Neuronal stem cell (in vitro differentiated cells): ENCODE measurements around the gene ZNF775.

Experiments used
- DNase-seq: peaks from one replicate; pipeline ENCODE4 v3.0.0-alpha.2; 2013; ENCODE audit warnings: low spot score
- H2AFZ ChIP-seq: one replicate; pipeline ENCODE4 v1.6.1; 2013; ENCODE audit warnings: mild to moderate bottlenecking, low read length, inconsistent platforms
- H2AK5ac ChIP-seq: 2 replicates; pipeline ENCODE4 v1.6.1; 2013; ENCODE audit warnings: low read depth, mild to moderate bottlenecking, inconsistent platforms, low read length, moderate library complexity, mixed read lengths
- H2BK120ac ChIP-seq: 2 replicates; pipeline ENCODE4 v1.6.1; 2013; ENCODE audit warnings: low read depth, mild to moderate bottlenecking, inconsistent platforms, low read length, moderate library complexity, mixed read lengths
- H2BK12ac ChIP-seq: one replicate; pipeline ENCODE4 v1.6.1; 2013; ENCODE audit warnings: low read length, inconsistent platforms
- H2BK15ac ChIP-seq: 2 replicates; pipeline ENCODE4 v1.6.1; 2013; ENCODE audit warnings: mild to moderate bottlenecking, low read length, inconsistent platforms, mixed read lengths
- H2BK5ac ChIP-seq: one replicate; pipeline ENCODE4 v1.6.1; 2013; ENCODE audit warnings: inconsistent platforms, mild to moderate bottlenecking, low read length, moderate library complexity
- H3K14ac ChIP-seq: one replicate; pipeline ENCODE4 v1.6.1; 2013; ENCODE audit warnings: low read length, inconsistent platforms
- H3K18ac ChIP-seq: 2 replicates; pipeline ENCODE4 v1.6.1; 2013; ENCODE audit warnings: low read length, inconsistent platforms
- H3K23ac ChIP-seq: 2 replicates; pipeline ENCODE4 v1.6.1; 2013; ENCODE audit warnings: low read depth, mild to moderate bottlenecking, mixed read lengths, low read length, inconsistent platforms; ENCODE audit not compliant: poor library complexity
- H3K27ac ChIP-seq: replicated peaks from 3 replicates; pipeline ENCODE4 v1.5.1; 2013; ENCODE audit warnings: low read length, inconsistent platforms
- H3K27me3 ChIP-seq, 3 experiments: 2 replicates each; pipeline ENCODE4 v1.6.1; 2013; ENCODE audit warnings: low read length in 3 of 3, mild to moderate bottlenecking in 2 of 3, inconsistent platforms in 1 of 3, low read depth in 1 of 3, mixed read lengths in 1 of 3, moderate library complexity in 1 of 3; ENCODE audit not compliant: control insufficient read depth in 3 of 3, insufficient read depth in 3 of 3
- H3K36me3 ChIP-seq, 2 donors: replicated peaks in 1 of 2; 2 replicates each; pipeline ENCODE4 v1.6.1; 2013; ENCODE audit warnings: low read length in 2 of 2; ENCODE audit not compliant: control insufficient read depth in 2 of 2, insufficient read depth in 2 of 2
- H3K4ac ChIP-seq: 2 replicates; pipeline ENCODE4 v1.6.1; 2013; ENCODE audit warnings: inconsistent platforms, mild to moderate bottlenecking, low read length, moderate library complexity
- H3K4me1 ChIP-seq, 2 donors: 1 replicate in 1 of 2; 2 replicates in 1 of 2; pipeline ENCODE4 v1.6.1; 2013; ENCODE audit warnings: low read length in 2 of 2, low read depth in 1 of 2; ENCODE audit not compliant: control insufficient read depth in 2 of 2, insufficient read depth in 1 of 2
- H3K4me2 ChIP-seq: one replicate; pipeline ENCODE4 v1.6.1; 2013; ENCODE audit warnings: mild to moderate bottlenecking, low read length, inconsistent platforms; ENCODE audit not compliant: insufficient read depth, poor library complexity, severe bottlenecking
- H3K4me3 ChIP-seq, 2 donors: 2 replicates each; pipeline ENCODE4 v1.5.1; 2013; ENCODE audit warnings: low read length in 2 of 2, mild to moderate bottlenecking in 2 of 2, inconsistent platforms in 1 of 2, moderate library complexity in 1 of 2
- H3K79me1 ChIP-seq: one replicate; pipeline ENCODE4 v1.6.1; 2013; ENCODE audit warnings: low read depth, mild to moderate bottlenecking, inconsistent platforms, low read length, moderate library complexity
- H3K9ac ChIP-seq: one replicate; pipeline ENCODE4 v1.6.1; 2013; ENCODE audit warnings: mild to moderate bottlenecking, low read depth, low read length, inconsistent platforms; ENCODE audit not compliant: poor library complexity
- H3K9me3 ChIP-seq, 2 donors: replicated peaks in 1 of 2; 2 replicates each; pipeline versions ENCODE3 to v1.6.1; 2013; ENCODE audit warnings: low read length in 2 of 2, mild to moderate bottlenecking in 2 of 2, inconsistent platforms in 1 of 2, low read depth in 1 of 2, mixed read lengths in 1 of 2, moderate library complexity in 1 of 2; ENCODE audit not compliant: control insufficient read depth in 2 of 2, insufficient read depth in 1 of 2
- H4K8ac ChIP-seq: one replicate; pipeline ENCODE4 v1.6.1; 2013; ENCODE audit warnings: low read depth, mild to moderate bottlenecking, inconsistent platforms, low read length, moderate library complexity
- H4K91ac ChIP-seq: one replicate; pipeline ENCODE4 v1.6.1; 2013; ENCODE audit warnings: low read length, low read depth, mild to moderate bottlenecking, inconsistent platforms; ENCODE audit not compliant: poor library complexity
- WGBS, 2 donors: extraction: QIAGEN DNeasy Blood & Tissue Kit; methylation state at CpG; one replicate each; pipeline ENCODE4 v1.1.7; 2013; ENCODE audit warnings: missing lambda C conversion rate in 2 of 2, mixed read lengths in 1 of 2; ENCODE audit not compliant: insufficient read length in 2 of 2, insufficient replicate concordance in 1 of 2; ENCODE audit errors: extremely low coverage in 2 of 2; 5-methylcytosine and 5-hydroxymethylcytosine counted together

ZNF775 gene

GRCh38 chr7:150373049-150373801 lies 5.9 kb upstream of the ZNF775 start:
- no peak overlapping the region for H3K27ac ChIP-seq
- no CpG with 5 or more reads among the region's 21 CpGs for WGBS, 2 donors
- H3K79me1 ChIP-seq, result peaks cover 23% of the 10 kb centered on the region

GRCh38 chr7:150374026-150374425 lies 5.1 kb upstream of the ZNF775 start:
- Histone ChIP-seq H3K4ac (no peak overlapping the region), H2AK5ac (no peak overlapping the region), H3K23ac (no peak overlapping the region), H3K4me1 (peaks cover 20 to 29% of the 10 kb centered on the region in 2 donors), H3K79me1 (peaks cover 21% of the 10 kb centered on the region), H2BK120ac (no peak overlapping the region), H2BK15ac (no peak overlapping the region), H4K8ac (no peak overlapping the region), H3K14ac (no peak overlapping the region), H4K91ac (no peak overlapping the region), H2AFZ (no peak overlapping the region), H3K9ac (no peak overlapping the region), H3K36me3 (peaks cover 38 to 60% of the 10 kb centered on the region in 2 donors), H3K27ac (no peak overlapping the region), H3K9me3 (no peaks in the 10 kb centered on the region), H3K4me3 (no peak overlapping the region), H3K18ac (no peak overlapping the region), H3K4me2 (no peak overlapping the region), H3K27me3 (no peaks in the 10 kb centered on the region), H2BK5ac (no peak overlapping the region), H2BK12ac (no peak overlapping the region)
- WGBS, 2 donors, result no CpG with 5 or more reads among the region's 4 CpGs
- no peak for DNase-seq

More at GRCh38 chr7:150373049-150373801, 5.9 kb upstream of the ZNF775 start:
- no peak overlapping the region for H3K14ac ChIP-seq
- no peak overlapping the region for H2BK15ac ChIP-seq
- H3K9me3 ChIP-seq, result no peaks in the 10 kb centered on the region
- no peak overlapping the region for H2AFZ ChIP-seq
- H3K4ac ChIP-seq, result no peak overlapping the region
- H2BK120ac ChIP-seq, result no peak overlapping the region
- H2AK5ac ChIP-seq, result no peak overlapping the region
- no peaks in the 10 kb centered on the region for H3K27me3 ChIP-seq
- no peak overlapping the region for H3K4me2 ChIP-seq
- no peak overlapping the region for H4K91ac ChIP-seq
- no peak overlapping the region for H3K9ac ChIP-seq
- H3K4me3 ChIP-seq, result no peak overlapping the region
- peaks cover 18 to 27% of the 10 kb centered on the region in 2 donors for H3K4me1 ChIP-seq
- H2BK5ac ChIP-seq, result no peak overlapping the region
- peak overlapping the region; percentile 97 for H4K8ac ChIP-seq
- peaks cover 38 to 60% of the 10 kb centered on the region in 2 donors for H3K36me3 ChIP-seq
- DNase-seq, result no peak
- no peak overlapping the region for H3K18ac ChIP-seq
- no peak overlapping the region for H2BK12ac ChIP-seq
- H3K23ac ChIP-seq, result peak overlapping the region; percentile 97

- no peak overlapping the region for H3K23ac ChIP-seq
- no peak overlapping the region for H3K18ac ChIP-seq
- H3K27me3 ChIP-seq, result no peaks in the 10 kb centered on the region
- H3K4me2 ChIP-seq, result no peak overlapping the region
- H3K9me3 ChIP-seq, result no peaks in the 10 kb centered on the region
- no peak overlapping the region for H3K4me3 ChIP-seq
- no peak overlapping the region for H3K9ac ChIP-seq
- H2AK5ac ChIP-seq, result no peak overlapping the region
- no peak overlapping the region for H2AFZ ChIP-seq
- H2BK15ac ChIP-seq, result no peak overlapping the region
- no peak overlapping the region for H3K14ac ChIP-seq
- H2BK12ac ChIP-seq, result no peak overlapping the region
- no peak for DNase-seq
- H4K91ac ChIP-seq, result no peak overlapping the region
- peaks cover 38 to 60% of the 10 kb centered on the region in 2 donors for H3K36me3 ChIP-seq
- peaks cover 20 to 29% of the 10 kb centered on the region in 2 donors for H3K4me1 ChIP-seq
- H2BK120ac ChIP-seq, result no peak overlapping the region
- no peak overlapping the region for H2BK5ac ChIP-seq
- WGBS, 2 donors, result no CpG with 5 or more reads among the region's 5 CpGs
- H4K8ac ChIP-seq, result no peak overlapping the region
- H3K4ac ChIP-seq, result no peak overlapping the region
- peaks cover 21% of the 10 kb centered on the region for H3K79me1 ChIP-seq
- H3K27ac ChIP-seq, result no peak overlapping the region
Measured at GRCh38 chr7:150374472-150374871, 4.7 kb upstream of the ZNF775 start.

DNA sequence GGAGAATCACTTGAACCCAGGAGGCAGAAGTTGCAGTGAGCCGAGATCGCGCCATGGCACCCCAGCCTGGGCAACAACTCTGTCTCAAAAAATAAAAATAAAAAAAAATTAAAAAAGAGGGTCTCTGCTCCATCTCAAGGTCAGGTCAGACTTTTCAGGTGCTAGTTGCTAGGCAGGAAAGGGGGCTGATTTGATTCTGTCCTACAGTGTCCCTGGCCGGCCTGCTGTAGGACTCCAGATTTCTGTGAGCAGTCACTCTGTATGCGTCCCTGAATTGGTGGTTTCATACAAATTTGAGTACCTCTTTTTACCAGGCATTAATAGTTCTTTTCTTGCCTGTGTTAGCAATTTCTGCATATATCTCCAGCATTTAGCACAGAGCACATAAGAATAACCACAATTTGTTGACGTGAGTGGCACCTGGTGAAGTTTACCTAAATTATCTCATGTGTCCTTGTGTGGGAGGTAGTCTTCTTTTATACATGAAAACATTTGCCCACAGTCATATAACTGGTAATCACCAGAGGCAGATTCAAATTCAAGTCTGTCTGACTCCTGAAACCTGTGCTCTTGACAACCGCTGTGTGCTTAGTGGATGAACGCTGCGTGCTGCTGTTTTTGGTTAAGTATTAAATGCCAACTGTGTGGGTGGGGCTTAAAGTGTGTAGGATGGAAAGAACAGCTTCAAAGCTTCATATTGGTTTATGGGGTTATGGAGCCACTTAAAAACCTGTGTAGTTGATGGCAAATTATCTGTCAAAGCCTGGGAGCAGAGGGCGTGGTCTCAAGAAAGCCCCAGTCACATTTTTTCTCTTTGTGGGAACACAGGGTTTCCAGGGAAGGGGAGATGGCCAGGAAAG lies 3.2 kb upstream of the ZNF775 start:
- Histone ChIP-seq H4K91ac (no peak overlapping the region), H3K14ac (no peak overlapping the region), H3K36me3 (peaks cover 28 to 46% of the 10 kb centered on the region in 2 donors), H3K9me3 (no peaks in the 10 kb centered on the region), H2AK5ac (no peak overlapping the region), H3K4ac (no peak overlapping the region), H3K4me3 (no peak overlapping the region), H2BK15ac (no peak overlapping the region), H3K4me2 (no peak overlapping the region), H3K9ac (no peak overlapping the region), H2AFZ (no peak overlapping the region), H3K4me1 (peaks cover 20 to 25% of the 10 kb centered on the region in 2 donors), H3K27me3 (no peaks in the 10 kb centered on the region), H3K18ac (no peak overlapping the region), H3K27ac (no peak overlapping the region), H3K23ac (no peak overlapping the region), H2BK5ac (no peak overlapping the region), H3K79me1 (peaks cover 22% of the 10 kb centered on the region), H2BK12ac (no peak overlapping the region), H4K8ac (no peak overlapping the region), H2BK120ac (no peak overlapping the region)
- DNase-seq, result no peak
- WGBS, 2 donors, result no CpG with 5 or more reads among the region's 10 CpGs
